GM19438 (cell line): ENCODE measurements around the gene ITIH1.

Source experiments
- ATAC-seq: cut with Tn5 transposase; IDR thresholded peaks from one replicate; pipeline ENCODE4 v1.9.1; 2021; ENCODE audit warnings: low read depth; ENCODE audit not compliant: unreplicated experiment

The ITIH1 gene

GRCh38 chr3:52787672-52788625 lies 10.6 kb downstream of the ITIH1 start:
- no peak for ATAC-seq

- ATAC-seq, result no peak
These were observed 11.7 kb downstream of the ITIH1 start for GRCh38 chr3:52788890-52789745.

- no peak for ATAC-seq
These were observed 12.3 kb downstream of the ITIH1 start for GRCh38 chr3:52789746-52790040.

GRCh38 chr3:52790337-52790736 lies 12.9 kb downstream of the ITIH1 start:
- ATAC-seq, result no peak

GRCh38 chr3:52790741-52791140 lies 13.3 kb downstream of the ITIH1 start:
- no peak for ATAC-seq

GRCh38 chr3:52791366-52791765 lies 14.0 kb downstream of the ITIH1 start:
- no peak for ATAC-seq

GRCh38 chr3:52791928-52792327 lies 14.5 kb downstream of the ITIH1 start:
- no peak for ATAC-seq

GRCh38 chr3:52792413-52792812 lies 15.0 kb downstream of the ITIH1 start:
- no peak for ATAC-seq

- ATAC-seq, result no peak
These were observed 15.7 kb downstream of the ITIH1 start for GRCh38 chr3:52792961-52793695.

- no peak for ATAC-seq
These were observed 16.6 kb downstream of the ITIH1 start for GRCh38 chr3:52793702-52794611.

- ATAC-seq, result no peak
These were observed 17.3 kb downstream of the ITIH1 start, which contains the start of gene ITIH3 for GRCh38 chr3:52794612-52795099. TSS of gene ITIH3 (plus strand) at chr3:52794796. CDS start at chr3:52794804, 8 bp downstream.

GRCh38 chr3:52795298-52795900 lies 18.0 kb downstream of the ITIH1 start:
- ATAC-seq, result no peak

- no peak for ATAC-seq
These were observed 19.0 kb downstream of the ITIH1 start for GRCh38 chr3:52796411-52796810.

GRCh38 chr3:52798376-52798977 lies 21.1 kb downstream of the ITIH1 start:
- ATAC-seq, result no peak

GRCh38 chr3:52798978-52799476 lies 21.6 kb downstream of the ITIH1 start:
- no peak for ATAC-seq

- ATAC-seq, result no peak
These were observed 22.7 kb downstream of the ITIH1 start for GRCh38 chr3:52800079-52800478.

GRCh38 chr3:52801839-52802238 lies 24.4 kb downstream of the ITIH1 start:
- ATAC-seq, result no peak

- no peak for ATAC-seq
These were observed 28.1 kb downstream of the ITIH1 start for GRCh38 chr3:52805270-52806039.
